AG09309 (cell line): ENCODE results near the gene ACAN.
A peak's percentile ranks its signal among the peaks of the same experiment; 100 is the strongest.

ENCODE experiments used
- DNase-seq: peaks from one replicate; pipeline ENCODE4 v3.0.0-alpha.2; 2010; ENCODE audit warnings: low read depth
- H3K4me3 ChIP-seq: 2 replicates; pipeline ENCODE4 v1.5.1; 2011; ENCODE audit warnings: mild to moderate bottlenecking, low read depth, low read length, moderate library complexity; ENCODE audit not compliant: control insufficient read depth
- TF ChIP-seq, protein P1 (sequence below): IDR thresholded peaks from 2 replicates; pipeline ENCODE4 v1.5.1; 2011; ENCODE audit warnings: mild to moderate bottlenecking, low read depth, low read length, inconsistent platforms; ENCODE audit not compliant: insufficient read depth, control insufficient read depth; ENCODE audit errors: missing control alignments

Gene ACAN

DNA sequence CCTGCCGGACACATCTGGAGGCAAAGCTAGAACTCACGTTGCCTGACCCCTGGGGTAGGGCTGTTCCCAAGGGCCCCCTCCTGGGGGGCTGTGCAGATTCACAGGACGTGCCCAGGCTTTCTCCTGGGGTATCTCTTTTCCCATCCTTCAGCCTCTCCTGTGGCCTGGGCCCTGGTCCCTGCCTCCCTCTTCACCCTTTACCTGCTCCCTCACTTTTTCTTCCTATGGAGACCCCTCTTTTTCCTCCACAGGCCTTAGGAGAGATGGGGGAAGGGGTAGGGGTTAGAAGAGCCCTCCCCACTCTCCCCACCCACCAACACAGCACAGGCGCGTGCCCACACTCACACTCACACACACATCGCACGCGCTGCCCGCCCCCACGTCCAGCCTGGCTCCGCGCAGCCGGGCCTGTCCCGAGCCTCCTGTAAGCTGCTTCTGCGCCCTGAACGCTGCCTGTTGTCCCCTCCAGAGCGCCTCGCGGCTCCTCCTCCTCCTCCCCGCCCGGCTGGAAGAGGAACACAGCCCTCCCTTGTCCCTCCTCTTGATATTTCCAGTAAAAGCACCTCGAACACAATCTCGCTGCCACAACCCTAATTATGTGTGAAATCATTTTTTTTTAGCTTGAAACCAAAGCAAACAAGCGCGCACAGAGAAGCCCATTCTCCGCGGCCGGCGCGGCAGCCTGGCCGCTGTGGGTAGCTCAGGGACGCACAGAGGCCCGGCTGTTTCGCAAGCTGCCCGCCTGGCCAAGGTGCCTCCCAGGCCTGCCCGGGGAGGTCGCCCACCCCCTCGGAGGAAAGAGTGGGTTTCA, 33.9 kb upstream of the ACAN start:
- TF ChIP-seq, protein P1, sequence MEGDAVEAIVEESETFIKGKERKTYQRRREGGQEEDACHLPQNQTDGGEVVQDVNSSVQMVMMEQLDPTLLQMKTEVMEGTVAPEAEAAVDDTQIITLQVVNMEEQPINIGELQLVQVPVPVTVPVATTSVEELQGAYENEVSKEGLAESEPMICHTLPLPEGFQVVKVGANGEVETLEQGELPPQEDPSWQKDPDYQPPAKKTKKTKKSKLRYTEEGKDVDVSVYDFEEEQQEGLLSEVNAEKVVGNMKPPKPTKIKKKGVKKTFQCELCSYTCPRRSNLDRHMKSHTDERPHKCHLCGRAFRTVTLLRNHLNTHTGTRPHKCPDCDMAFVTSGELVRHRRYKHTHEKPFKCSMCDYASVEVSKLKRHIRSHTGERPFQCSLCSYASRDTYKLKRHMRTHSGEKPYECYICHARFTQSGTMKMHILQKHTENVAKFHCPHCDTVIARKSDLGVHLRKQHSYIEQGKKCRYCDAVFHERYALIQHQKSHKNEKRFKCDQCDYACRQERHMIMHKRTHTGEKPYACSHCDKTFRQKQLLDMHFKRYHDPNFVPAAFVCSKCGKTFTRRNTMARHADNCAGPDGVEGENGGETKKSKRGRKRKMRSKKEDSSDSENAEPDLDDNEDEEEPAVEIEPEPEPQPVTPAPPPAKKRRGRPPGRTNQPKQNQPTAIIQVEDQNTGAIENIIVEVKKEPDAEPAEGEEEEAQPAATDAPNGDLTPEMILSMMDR: no peak
- DNase-seq: no peak
- peak overlapping the region; percentile 16 for H3K4me3 ChIP-seq

DNA sequence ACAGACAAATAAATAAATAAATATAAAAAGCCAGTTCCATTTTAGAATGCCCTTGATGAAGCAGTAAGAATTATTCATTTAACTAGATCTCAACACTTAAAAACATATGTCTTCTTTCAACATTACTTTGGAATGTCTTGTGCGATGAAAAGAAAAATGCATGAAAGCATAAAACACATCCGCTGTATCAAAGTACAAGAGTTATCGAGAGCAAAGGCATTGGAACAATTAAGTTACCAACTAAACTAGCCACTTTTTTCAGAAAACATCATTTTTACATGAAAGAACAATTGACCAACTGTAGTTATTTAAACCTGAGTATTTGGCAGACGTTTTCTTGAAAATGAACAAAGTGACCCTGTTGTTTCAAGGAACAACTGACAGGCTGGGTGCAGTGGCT, 27.5 kb upstream of the ACAN start:
- no peak for DNase-seq
- TF ChIP-seq, protein P1: no peak
- H3K4me3 ChIP-seq: no peak overlapping the region

DNA sequence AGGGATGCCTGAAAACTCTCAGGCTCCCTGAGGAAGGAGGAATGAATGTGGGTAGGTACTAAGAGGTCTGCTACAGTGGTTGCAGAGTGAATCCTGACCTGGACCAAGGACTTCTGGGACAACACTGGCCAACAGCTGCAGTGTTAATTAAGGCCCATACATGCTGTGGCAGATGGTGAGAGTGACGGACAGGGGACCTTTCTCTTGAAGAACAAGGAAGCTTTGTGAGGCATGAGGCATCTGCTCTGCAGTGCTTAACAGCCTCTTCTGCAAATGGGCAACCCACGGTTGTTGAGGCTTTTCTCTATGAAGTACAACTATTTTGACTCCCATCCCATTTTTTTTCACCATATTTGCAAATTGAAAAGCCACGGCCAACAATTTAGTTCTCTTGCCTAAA, 26.6 kb upstream of the ACAN start:
- TF ChIP-seq, protein P1: no peak
- no peak overlapping the region for H3K4me3 ChIP-seq
- no peak for DNase-seq

DNA sequence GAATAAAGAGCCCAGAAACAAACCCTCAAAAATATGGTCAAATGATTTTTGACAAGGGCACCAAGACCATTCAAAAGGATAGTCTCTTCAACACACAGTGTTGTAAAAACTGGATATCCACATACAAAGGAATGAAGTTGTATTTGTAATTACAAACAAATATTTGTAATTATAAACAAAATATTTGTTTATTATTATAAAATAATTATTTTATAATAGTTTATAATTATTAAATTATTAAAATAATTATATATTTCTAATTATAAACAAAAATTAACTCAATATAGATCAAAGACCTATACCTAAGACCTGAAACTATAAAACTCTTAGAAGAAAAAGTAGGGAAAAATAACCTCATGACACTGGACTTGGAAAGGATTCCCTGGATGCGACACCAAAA, 23.3 kb upstream of the ACAN start:
- no peak overlapping the region for H3K4me3 ChIP-seq
- DNase-seq: no peak
- TF ChIP-seq, protein P1: no peak

DNA sequence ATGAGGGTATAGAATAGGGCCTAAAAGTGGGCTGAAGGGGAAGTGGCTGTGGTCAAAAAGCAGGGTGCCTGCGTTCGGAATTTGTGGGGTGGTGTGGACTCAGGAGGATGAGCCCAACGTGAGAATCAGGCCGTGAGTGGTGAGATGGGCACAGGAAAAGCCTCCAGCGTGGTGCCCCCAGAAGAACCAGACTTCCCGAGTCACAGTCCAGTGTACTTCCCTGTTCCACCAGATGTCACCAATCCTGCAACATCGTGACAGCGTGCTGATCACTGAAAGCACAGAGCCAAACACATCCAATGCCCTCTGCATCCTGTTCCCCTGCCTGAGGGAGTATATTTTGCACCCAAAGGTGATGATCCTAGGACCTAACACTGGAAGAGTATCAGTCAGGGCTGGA, 20.8 kb upstream of the ACAN start:
- no peak for DNase-seq
- H3K4me3 ChIP-seq: no peak overlapping the region
- TF ChIP-seq, protein P1: no peak

DNA sequence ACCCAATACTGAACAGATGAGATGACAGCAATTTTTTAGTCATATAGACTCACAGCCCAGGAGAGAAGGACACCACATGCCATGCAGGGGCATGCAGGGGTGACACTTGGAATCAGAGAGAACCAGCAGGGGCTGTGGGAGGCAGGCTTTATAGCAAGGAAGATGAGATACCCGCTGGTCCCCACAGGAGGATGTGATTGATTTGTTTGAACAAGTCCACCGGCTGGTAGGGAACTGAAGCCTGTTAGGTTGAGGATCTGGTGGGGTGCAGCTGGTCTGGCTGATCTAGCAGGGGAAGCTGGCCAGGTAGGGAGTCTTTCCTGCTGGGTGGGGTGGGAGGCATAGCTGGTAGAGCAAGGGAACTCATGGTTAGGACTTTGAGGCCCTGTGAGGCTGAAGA, 18.0 kb upstream of the ACAN start:
- TF ChIP-seq, protein P1: no peak
- DNase-seq: no peak
- H3K4me3 ChIP-seq: no peak overlapping the region
